GM12878 (cell line): ENCODE results near the gene ARF5. TPM values are rescaled to one million over a fixed set of nuclear protein-coding genes. Genes with fewer than 3 reads are reported as not detected.

Source experiments
- MEF2A ChIP-seq: IDR thresholded peaks from 2 replicates; pipeline ENCODE4 v1.6.1; 2011; ENCODE audit warnings: low read depth, mild to moderate bottlenecking, low read length, moderate library complexity; ENCODE audit not compliant: insufficient read depth
- POLR2AphosphoS2 ChIP-seq: IDR thresholded peaks from 2 replicates; pipeline ENCODE4 v1.6.1; 2011; ENCODE audit warnings: low read depth, mild to moderate bottlenecking, low read length, improper control_type of control experiment, moderate library complexity
- POU2F2 ChIP-seq: IDR thresholded peaks from 3 replicates; pipeline ENCODE4 v1.6.1; 2011; ENCODE audit warnings: low read depth, mild to moderate bottlenecking, low read length, borderline replicate concordance
- RCOR1 ChIP-seq: conservative IDR thresholded peaks from 2 replicates; pipeline ENCODE4 v1.6.1; 2012; ENCODE audit warnings: low read depth, low read length, improper control_type of control experiment
- TBL1XR1 ChIP-seq: IDR thresholded peaks from 2 replicates; pipeline ENCODE4 v1.6.1; 2012; ENCODE audit warnings: low read depth, low read length, improper control_type of control experiment
- polyA plus RNA-seq, 11 experiments: library from polyadenylated mRNA; depleted of rRNA in 4 of 11; unstranded in 6 of 11; stranded (reverse) in 5 of 11; fragments of >200 nt; fragmentation: Nextera tagmentation in 4 of 11; fragmentation: Illumina TruSeq in 1 of 11; extraction: Ambion mirVana in 4 of 11; extraction: Trizol in 1 of 11; gene quantifications; 1 replicate in 1 of 11; 2 replicates in 10 of 11; pipeline versions ENCODE4 v1.2.1 to v1.2.3, GENCODE V29; 2011 to 2016; ENCODE audit warnings: inconsistent platforms in 2 of 11, missing spikeins in 2 of 11, low read depth in 1 of 11
- total RNA-seq, 4 experiments: library from RNA; depleted of rRNA in 3 of 4; stranded (reverse); fragments of >200 nt in 3 of 4; fragmentation: Illumina TruSeq in 1 of 4; extraction: Trizol in 1 of 4; gene quantifications; 2 replicates each; pipeline versions ENCODE4 v1.2.1 to v1.2.3, GENCODE V29; 2013 to 2021
- TF ChIP-seq, protein P1 (sequence below): fragments of 450-650 bp; IDR thresholded peaks from 2 replicates; pipeline ENCODE4 v1.6.1; 2014; ENCODE audit warnings: mild to moderate bottlenecking
- TF ChIP-seq, protein P2 (sequence below): fragments of 450-650 bp; formaldehyde crosslinking; IDR thresholded peaks from 2 replicates; pipeline ENCODE4 v1.5.0; 2022; ENCODE audit warnings: mild to moderate bottlenecking, missing genetic modification characterization
- TF ChIP-seq, protein P3 (sequence below): fragments of 450-650 bp; IDR thresholded peaks from 2 replicates; pipeline ENCODE4 v1.6.1; 2016; ENCODE audit warnings: mild to moderate bottlenecking
- TF ChIP-seq, protein P4 (sequence below): fragments of 450-650 bp; formaldehyde crosslinking; IDR thresholded peaks from 2 replicates; pipeline ENCODE4 v1.4.0; 2022; ENCODE audit warnings: mild to moderate bottlenecking, moderate library complexity
- TF ChIP-seq, protein P5 (sequence below): fragments of 450-650 bp; IDR thresholded peaks from 2 replicates; pipeline ENCODE4 v1.6.1; 2017; ENCODE audit warnings: mild to moderate bottlenecking, moderate library complexity

The ARF5 gene
- total and polyA plus RNA-seq, 10 of the 15 experiments (the other 5 are each of a cell fraction or from before 2014, with no cell fraction given) = 11.0 to 210 (median 131) TPM

DNA sequence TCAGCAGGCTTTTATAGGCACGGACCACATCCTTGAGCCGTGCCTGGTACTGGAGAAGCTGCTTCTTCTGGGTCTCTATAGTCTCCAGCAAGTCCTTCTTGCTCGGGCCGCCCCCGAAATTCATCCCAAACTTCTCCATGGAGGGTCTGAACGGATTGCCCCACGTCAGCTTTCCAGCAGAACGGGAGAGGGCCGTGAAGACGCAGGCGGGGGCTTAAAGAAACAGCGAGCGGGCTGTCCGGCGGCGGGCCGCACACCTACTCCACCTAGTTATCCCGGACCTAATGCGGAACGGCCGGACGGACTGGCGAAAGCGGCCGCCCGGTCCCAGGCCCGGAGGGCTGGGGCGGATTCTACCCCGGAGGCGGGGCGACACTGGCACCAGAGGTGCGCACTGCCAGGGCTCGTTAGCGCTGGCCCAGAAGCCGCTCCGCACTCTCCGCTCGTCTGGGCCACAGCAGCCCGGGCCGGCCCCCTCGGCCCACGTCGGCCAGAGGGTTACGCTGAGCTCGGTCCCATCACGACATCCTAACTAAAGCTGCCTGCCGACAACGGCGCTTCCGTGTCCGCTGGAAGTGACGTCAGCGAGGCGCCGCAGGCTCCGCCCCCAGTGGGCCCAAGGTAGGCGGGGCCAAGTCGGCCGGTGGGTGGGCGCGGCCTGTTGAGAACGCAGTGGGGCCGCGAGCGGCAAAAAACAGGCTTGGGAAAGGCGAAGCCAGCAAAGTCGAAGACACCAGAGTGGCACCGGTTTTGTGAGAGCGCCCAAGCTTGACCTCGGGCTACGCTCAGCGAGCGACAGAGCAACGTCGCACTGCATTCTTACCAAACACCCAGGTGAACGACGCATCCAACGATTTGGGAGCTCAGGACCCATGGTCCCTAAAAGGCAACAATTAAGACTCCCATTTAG is 2.9 kb upstream of the ARF5 start, which contains the start of gene GCC1 (continued):
- TF ChIP-seq, protein P1, sequence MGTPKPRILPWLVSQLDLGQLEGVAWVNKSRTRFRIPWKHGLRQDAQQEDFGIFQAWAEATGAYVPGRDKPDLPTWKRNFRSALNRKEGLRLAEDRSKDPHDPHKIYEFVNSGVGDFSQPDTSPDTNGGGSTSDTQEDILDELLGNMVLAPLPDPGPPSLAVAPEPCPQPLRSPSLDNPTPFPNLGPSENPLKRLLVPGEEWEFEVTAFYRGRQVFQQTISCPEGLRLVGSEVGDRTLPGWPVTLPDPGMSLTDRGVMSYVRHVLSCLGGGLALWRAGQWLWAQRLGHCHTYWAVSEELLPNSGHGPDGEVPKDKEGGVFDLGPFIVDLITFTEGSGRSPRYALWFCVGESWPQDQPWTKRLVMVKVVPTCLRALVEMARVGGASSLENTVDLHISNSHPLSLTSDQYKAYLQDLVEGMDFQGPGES = no peak
- TF ChIP-seq, protein P2, sequence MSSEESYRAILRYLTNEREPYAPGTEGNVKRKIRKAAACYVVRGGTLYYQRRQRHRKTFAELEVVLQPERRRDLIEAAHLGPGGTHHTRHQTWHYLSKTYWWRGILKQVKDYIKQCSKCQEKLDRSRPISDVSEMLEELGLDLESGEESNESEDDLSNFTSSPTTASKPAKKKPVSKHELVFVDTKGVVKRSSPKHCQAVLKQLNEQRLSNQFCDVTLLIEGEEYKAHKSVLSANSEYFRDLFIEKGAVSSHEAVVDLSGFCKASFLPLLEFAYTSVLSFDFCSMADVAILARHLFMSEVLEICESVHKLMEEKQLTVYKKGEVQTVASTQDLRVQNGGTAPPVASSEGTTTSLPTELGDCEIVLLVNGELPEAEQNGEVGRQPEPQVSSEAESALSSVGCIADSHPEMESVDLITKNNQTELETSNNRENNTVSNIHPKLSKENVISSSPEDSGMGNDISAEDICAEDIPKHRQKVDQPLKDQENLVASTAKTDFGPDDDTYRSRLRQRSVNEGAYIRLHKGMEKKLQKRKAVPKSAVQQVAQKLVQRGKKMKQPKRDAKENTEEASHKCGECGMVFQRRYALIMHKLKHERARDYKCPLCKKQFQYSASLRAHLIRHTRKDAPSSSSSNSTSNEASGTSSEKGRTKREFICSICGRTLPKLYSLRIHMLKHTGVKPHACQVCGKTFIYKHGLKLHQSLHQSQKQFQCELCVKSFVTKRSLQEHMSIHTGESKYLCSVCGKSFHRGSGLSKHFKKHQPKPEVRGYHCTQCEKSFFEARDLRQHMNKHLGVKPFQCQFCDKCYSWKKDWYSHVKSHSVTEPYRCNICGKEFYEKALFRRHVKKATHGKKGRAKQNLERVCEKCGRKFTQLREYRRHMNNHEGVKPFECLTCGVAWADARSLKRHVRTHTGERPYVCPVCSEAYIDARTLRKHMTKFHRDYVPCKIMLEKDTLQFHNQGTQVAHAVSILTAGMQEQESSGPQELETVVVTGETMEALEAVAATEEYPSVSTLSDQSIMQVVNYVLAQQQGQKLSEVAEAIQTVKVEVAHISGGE = peak; percentile 80
- TF ChIP-seq, protein P3, sequence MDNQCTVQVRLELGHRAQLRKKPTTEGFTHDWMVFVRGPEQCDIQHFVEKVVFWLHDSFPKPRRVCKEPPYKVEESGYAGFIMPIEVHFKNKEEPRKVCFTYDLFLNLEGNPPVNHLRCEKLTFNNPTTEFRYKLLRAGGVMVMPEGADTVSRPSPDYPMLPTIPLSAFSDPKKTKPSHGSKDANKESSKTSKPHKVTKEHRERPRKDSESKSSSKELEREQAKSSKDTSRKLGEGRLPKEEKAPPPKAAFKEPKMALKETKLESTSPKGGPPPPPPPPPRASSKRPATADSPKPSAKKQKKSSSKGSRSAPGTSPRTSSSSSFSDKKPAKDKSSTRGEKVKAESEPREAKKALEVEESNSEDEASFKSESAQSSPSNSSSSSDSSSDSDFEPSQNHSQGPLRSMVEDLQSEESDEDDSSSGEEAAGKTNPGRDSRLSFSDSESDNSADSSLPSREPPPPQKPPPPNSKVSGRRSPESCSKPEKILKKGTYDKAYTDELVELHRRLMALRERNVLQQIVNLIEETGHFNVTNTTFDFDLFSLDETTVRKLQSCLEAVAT = peak; percentile 95
- TF ChIP-seq MEF2A = no peak
- TF ChIP-seq RCOR1 = 0 out of 2 replicates have a peak, but pooled peaks have one; percentile 48
- TF ChIP-seq POLR2AphosphoS2 = peak; percentile 65; the same call in 1 of the 2 replicates
- TF ChIP-seq, protein P4, sequence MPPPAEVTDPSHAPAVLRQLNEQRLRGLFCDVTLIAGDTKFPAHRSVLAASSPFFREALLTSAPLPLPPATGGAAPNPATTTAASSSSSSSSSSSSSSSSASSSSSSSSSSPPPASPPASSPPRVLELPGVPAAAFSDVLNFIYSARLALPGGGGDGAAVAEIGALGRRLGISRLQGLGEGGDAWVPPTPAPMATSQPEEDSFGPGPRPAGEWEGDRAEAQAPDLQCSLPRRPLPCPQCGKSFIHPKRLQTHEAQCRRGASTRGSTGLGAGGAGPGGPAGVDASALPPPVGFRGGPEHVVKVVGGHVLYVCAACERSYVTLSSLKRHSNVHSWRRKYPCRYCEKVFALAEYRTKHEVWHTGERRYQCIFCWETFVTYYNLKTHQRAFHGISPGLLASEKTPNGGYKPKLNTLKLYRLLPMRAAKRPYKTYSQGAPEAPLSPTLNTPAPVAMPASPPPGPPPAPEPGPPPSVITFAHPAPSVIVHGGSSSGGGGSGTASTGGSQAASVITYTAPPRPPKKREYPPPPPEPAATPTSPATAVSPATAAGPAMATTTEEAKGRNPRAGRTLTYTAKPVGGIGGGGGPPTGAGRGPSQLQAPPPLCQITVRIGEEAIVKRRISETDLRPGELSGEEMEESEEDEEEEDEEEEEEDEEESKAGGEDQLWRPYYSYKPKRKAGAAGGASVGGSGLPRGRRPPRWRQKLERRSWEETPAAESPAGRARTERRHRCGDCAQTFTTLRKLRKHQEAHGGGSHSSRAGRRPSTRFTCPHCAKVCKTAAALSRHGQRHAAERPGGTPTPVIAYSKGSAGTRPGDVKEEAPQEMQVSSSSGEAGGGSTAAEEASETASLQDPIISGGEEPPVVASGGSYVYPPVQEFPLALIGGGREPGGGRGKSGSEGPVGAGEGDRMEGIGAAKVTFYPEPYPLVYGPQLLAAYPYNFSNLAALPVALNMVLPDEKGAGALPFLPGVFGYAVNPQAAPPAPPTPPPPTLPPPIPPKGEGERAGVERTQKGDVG = no peak
- no peak for TF ChIP-seq TBL1XR1
- TF ChIP-seq POU2F2 = 0 out of 3 replicates have a peak, but pooled peaks have one; percentile 14
- TF ChIP-seq, protein P5, sequence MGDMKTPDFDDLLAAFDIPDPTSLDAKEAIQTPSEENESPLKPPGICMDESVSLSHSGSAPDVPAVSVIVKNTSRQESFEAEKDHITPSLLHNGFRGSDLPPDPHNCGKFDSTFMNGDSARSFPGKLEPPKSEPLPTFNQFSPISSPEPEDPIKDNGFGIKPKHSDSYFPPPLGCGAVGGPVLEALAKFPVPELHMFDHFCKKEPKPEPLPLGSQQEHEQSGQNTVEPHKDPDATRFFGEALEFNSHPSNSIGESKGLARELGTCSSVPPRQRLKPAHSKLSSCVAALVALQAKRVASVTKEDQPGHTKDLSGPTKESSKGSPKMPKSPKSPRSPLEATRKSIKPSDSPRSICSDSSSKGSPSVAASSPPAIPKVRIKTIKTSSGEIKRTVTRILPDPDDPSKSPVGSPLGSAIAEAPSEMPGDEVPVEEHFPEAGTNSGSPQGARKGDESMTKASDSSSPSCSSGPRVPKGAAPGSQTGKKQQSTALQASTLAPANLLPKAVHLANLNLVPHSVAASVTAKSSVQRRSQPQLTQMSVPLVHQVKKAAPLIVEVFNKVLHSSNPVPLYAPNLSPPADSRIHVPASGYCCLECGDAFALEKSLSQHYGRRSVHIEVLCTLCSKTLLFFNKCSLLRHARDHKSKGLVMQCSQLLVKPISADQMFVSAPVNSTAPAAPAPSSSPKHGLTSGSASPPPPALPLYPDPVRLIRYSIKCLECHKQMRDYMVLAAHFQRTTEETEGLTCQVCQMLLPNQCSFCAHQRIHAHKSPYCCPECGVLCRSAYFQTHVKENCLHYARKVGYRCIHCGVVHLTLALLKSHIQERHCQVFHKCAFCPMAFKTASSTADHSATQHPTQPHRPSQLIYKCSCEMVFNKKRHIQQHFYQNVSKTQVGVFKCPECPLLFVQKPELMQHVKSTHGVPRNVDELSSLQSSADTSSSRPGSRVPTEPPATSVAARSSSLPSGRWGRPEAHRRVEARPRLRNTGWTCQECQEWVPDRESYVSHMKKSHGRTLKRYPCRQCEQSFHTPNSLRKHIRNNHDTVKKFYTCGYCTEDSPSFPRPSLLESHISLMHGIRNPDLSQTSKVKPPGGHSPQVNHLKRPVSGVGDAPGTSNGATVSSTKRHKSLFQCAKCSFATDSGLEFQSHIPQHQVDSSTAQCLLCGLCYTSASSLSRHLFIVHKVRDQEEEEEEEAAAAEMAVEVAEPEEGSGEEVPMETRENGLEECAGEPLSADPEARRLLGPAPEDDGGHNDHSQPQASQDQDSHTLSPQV = no peak
